Measurements from ENCODE around the gene INSIG1. TPM values are rescaled to one million over a fixed set of nuclear protein-coding genes. Genes with fewer than 3 reads are reported as not detected.

The INSIG1 gene
- total and polyA plus RNA-seq, 8 donors: 13.0 to 59.2 (median 37.1) TPM

DNA sequence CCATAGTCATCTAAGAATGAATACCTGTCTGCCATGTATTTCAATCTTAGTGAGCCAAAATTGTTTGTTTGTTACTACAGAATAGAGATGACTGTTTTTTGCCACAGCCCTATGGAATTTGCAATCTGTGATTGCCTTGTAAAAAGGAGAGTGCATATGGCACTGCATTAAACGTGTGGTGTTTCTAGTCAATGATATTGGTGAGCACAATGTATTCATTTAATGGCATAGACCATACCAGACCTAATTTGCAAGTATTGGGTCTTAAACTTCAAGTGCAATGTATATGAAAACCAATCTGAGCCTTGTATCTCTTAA, 11.3 kb downstream of the INSIG1 start:
- DNase-seq: no peak
- Histone ChIP-seq H3K9me3 (no peaks in the 10 kb centered on the region), H3K4me3 (no peak overlapping the region), H3K4me1 (peaks cover 0 to 19% (median 13%) of the 10 kb centered on the region in 3 donors), H3K27me3 (no peaks in the 10 kb centered on the region), H3K27ac (no peak overlapping the region), H3K36me3 (peaks cover 3 to 28% (median 3%) of the 10 kb centered on the region in 3 donors)
- ATAC-seq: no peak
- intact Hi-C loops (cut with DNase I): no loop called here
- 44 to 67% methylated on average over 1 of the region's 1 CpG for WGBS, 2 donors
- no peak for FAIRE-seq
- TF ChIP-seq, protein P1, sequence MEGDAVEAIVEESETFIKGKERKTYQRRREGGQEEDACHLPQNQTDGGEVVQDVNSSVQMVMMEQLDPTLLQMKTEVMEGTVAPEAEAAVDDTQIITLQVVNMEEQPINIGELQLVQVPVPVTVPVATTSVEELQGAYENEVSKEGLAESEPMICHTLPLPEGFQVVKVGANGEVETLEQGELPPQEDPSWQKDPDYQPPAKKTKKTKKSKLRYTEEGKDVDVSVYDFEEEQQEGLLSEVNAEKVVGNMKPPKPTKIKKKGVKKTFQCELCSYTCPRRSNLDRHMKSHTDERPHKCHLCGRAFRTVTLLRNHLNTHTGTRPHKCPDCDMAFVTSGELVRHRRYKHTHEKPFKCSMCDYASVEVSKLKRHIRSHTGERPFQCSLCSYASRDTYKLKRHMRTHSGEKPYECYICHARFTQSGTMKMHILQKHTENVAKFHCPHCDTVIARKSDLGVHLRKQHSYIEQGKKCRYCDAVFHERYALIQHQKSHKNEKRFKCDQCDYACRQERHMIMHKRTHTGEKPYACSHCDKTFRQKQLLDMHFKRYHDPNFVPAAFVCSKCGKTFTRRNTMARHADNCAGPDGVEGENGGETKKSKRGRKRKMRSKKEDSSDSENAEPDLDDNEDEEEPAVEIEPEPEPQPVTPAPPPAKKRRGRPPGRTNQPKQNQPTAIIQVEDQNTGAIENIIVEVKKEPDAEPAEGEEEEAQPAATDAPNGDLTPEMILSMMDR (IDR thresholded peaks at IDR 0.05): no peak

DNA sequence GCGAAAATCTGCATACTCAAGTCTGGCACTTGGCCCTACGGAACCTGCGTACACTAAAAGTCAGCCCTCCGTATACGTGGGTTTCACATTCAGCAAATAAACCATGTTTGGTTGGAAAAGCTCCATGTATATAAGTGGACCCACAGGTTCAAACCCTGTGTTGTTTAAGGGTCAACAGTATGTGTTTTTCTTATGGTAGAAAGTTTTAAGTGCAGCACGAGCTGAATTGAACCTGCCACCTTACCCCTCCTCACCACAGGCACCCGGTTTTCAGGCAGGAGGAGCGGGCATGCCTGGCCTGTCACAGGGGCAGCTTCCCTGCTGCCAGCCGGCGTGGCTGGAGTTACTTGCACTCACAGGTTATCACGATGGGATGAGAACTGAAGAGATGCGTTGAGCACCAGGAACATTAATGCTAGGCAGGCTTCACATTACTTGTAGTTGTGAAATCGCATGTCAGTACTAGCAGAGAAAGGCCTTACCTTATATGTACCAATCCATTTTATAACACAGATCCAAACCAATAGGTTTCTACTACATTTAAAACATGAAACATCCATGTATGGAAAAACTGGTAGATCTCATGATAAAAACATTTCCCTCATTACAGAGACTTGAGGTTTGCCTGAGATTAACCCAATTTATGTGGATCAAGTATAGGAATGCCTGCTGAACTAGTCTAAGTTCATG, 12.9 kb downstream of the INSIG1 start:
- WGBS, 2 donors: 66 to 75% methylated on average over 13 of the region's 13 CpGs
- intact Hi-C loops (cut with DNase I): no loop called here
- peaks cover 3 to 28% (median 3%) of the 10 kb centered on the region in 3 donors for H3K36me3 ChIP-seq
- ATAC-seq (no peak), DNase-seq (no peak), FAIRE-seq (no peak)
- TF ChIP-seq, protein P1 (IDR thresholded peaks at IDR 0.05): no peak
- H3K9me3 ChIP-seq: no peaks in the 10 kb centered on the region
- no peaks in the 10 kb centered on the region for H3K27me3 ChIP-seq
- H3K4me1 ChIP-seq: peaks cover 0 to 18% (median 13%) of the 10 kb centered on the region in 3 donors
- H3K27ac ChIP-seq: peak overlapping the region in 1 of 4 donors; percentile 51
- no peak overlapping the region for H3K4me3 ChIP-seq

DNA sequence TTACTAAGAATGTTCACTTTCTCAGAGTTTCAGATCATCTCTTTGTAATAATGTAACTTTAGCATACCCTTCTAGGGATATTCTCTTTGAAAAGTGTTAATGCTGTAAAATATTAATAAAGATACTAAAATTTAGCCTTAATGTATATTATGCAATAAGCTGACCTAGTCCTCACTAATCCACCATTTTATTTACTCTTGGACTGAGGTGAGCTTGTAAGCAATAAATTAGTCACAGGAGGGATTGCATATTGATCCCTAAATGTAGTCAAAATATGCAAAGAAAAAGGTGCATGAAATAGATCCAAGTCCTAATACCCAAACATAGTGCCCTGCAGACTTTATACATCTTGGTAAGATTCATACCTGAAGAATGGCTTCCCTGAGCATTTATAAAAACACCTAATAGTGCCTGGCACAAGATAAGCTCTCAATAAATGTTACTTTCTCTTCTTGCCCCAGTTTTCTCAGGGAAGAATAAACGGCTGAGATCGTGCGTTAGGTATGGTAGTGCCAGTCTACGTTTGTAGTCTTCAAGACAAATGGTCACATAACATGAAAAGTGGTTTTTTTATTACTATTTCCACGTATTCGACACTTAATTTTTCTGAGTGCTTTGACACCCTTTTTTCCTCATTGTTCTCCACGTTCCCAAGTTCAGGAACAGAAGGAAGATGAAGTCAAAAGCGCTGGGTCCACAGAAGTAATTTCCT, 14.3 kb downstream of the INSIG1 start:
- TF ChIP-seq, protein P1 (IDR thresholded peaks at IDR 0.05): no peak
- H3K36me3 ChIP-seq: peaks cover 3 to 28% (median 3%) of the 10 kb centered on the region in 3 donors
- no peaks in the 10 kb centered on the region for H3K27me3 ChIP-seq
- ATAC-seq: peak in 1 of 4 donors; percentile 12
- peaks cover 0 to 6% (median 6%) of the 10 kb centered on the region in 3 donors for H3K4me1 ChIP-seq
- no peak for DNase-seq
- H3K4me3 ChIP-seq: no peak overlapping the region
- 42 to 43% methylated on average over 8 of the region's 8 CpGs for WGBS, 2 donors
- intact Hi-C loops (cut with DNase I): no loop called here
- H3K27ac ChIP-seq: peak overlapping the region in 1 of 4 donors; percentile 51
- FAIRE-seq: no peak
- H3K9me3 ChIP-seq: no peaks in the 10 kb centered on the region

DNA sequence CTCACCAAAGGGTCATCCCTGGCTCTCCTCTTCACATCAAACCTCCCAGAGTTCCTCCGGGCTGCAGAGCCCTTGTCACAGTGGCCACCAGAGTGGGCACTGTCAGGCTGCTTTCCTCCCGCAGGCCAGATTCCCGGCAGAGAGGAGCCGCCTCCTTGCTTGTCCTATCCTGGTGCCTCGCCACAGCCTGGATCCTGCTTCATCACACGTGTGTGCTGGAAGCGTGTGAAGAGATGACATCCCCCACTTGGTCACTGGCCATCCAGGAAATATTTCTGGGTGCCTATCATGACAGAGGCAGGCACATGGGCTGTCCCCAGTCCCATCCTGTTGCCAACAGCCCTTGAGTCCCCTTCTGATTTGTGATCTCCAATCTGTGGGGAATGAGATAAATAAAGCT, 15.0 kb downstream of the INSIG1 start:
- Histone ChIP-seq H3K4me3 (no peak overlapping the region), H3K36me3 (peaks cover 3 to 28% (median 3%) of the 10 kb centered on the region in 3 donors), H3K9me3 (no peaks in the 10 kb centered on the region), H3K4me1 (peaks cover 0 to 6% (median 6%) of the 10 kb centered on the region in 3 donors), H3K27me3 (no peaks in the 10 kb centered on the region), H3K27ac (no peak overlapping the region)
- intact Hi-C loops (cut with DNase I): no loop called here
- TF ChIP-seq, protein P1 (IDR thresholded peaks at IDR 0.05): no peak
- no peak for FAIRE-seq
- DNase-seq: no peak
- peak in 1 of 4 donors; percentile 11 for ATAC-seq
- 72 to 75% methylated on average over 7 of the region's 7 CpGs for WGBS, 2 donors

DNA sequence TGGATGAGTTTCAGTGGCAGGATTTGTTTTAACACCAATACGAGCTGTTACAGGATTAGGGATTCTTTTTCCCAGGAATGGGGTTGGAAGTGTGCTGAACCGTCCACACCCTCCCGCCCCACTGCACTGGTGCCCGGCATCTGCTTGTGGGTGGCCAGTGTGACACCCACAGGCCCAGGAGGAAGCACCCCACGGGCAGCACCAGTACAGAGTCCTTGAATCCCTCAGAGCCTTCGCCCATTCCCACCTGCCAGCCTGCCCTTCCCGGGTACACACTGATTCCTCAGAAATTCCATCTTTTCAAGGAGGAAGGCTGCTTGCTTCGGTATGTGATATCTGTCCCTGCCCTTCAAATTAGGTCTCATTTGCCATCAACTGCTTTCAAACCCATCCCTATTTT, 15.4 kb downstream of the INSIG1 start:
- FAIRE-seq (no peak), DNase-seq (no peak), ATAC-seq (peak in 1 of 4 donors; percentile 17)
- H3K27me3 ChIP-seq: no peaks in the 10 kb centered on the region
- peaks cover 0 to 6% (median 6%) of the 10 kb centered on the region in 3 donors for H3K4me1 ChIP-seq
- H3K36me3 ChIP-seq: peaks cover 2 to 23% (median 3%) of the 10 kb centered on the region in 3 donors
- no peaks in the 10 kb centered on the region for H3K9me3 ChIP-seq
- TF ChIP-seq, protein P1 (IDR thresholded peaks at IDR 0.05): no peak
- H3K4me3 ChIP-seq: no peak overlapping the region
- no peak overlapping the region for H3K27ac ChIP-seq
- intact Hi-C loops (cut with DNase I): no loop called here
- WGBS, 2 donors: 63 to 67% methylated on average over 8 of the region's 8 CpGs
